T47D (cell line): Measurements from ENCODE around the gene ZNF10.
A peak's percentile ranks its signal among the peaks of the same experiment; 100 is the strongest.

Experiments
- DNase-seq, 2 experiments: peaks; one replicate each; pipeline versions ENCODE4 v3.0.0 to v3.0.0-alpha.2; 2011 to 2012; ENCODE audit warnings: low read depth in 1 of 2, low spot score in 1 of 2
- JUND ChIP-seq: IDR thresholded peaks from 2 replicates; pipeline ENCODE4 v1.6.1; 2012; ENCODE audit warnings: low read depth
- in situ Hi-C: cut with HindIII; loops from 2 replicates; pipeline ENCODE4 v1.10.0; 2016; ENCODE audit warnings: low sequenced_read_pairs, low pct_unique_long_range_greater_than_20kb

ZNF10 gene

GRCh38 chr12:133204264-133204603 is 73.8 kb downstream of the ZNF10 start:
- DNase-seq: peak in 1 of 2 experiments; percentile 33
- no peak for TF ChIP-seq JUND
- in situ Hi-C loops: no loop called here

- in situ Hi-C loops: no loop called here
- no peak for TF ChIP-seq JUND
- DNase-seq: no peak
Observed at GRCh38 chr12:133206390-133206789, 76.0 kb downstream of the ZNF10 start.
